Spleen (tissue), 11 donors: ENCODE measurements around the gene NDOR1. TPM values are rescaled to one million over a fixed set of nuclear protein-coding genes. Genes with fewer than 3 reads are reported as not detected.
A peak's percentile ranks its signal among the peaks of the same experiment; 100 is the strongest.

Experiments used
- DNase-seq: peaks from one replicate; pipeline ENCODE4 v3.0.0-alpha.2; 2020
- H3K27ac ChIP-seq, 8 donors: fragments of 200-600 bp; sonication (generic) in 7 of 8; 1 replicate in 4 of 8; 2 replicates in 4 of 8; pipeline versions ENCODE4 v1.5.0 to v1.8.0; 2016 to 2021; ENCODE audit warnings: inconsistent platforms in 4 of 8, mild to moderate bottlenecking in 4 of 8, moderate library complexity in 1 of 8
- H3K27me3 ChIP-seq, 7 donors: fragments of 200-600 bp; sonication (generic) in 6 of 7; replicated peaks in 1 of 7; 1 replicate in 4 of 7; 2 replicates in 3 of 7; pipeline versions ENCODE4 v1.5.0 to v1.8.0; 2016 to 2021; ENCODE audit warnings: inconsistent platforms in 3 of 7, mild to moderate bottlenecking in 1 of 7
- H3K36me3 ChIP-seq, 6 donors: fragments of 200-600 bp; sonication (generic) in 5 of 6; 1 replicate in 4 of 6; 2 replicates in 2 of 6; pipeline versions ENCODE4 v1.5.0 to v1.8.0; 2016 to 2021; ENCODE audit warnings: inconsistent platforms in 2 of 6
- H3K4me1 ChIP-seq, 6 donors: fragments of 200-600 bp; sonication (generic) in 5 of 6; 1 replicate in 3 of 6; 2 replicates in 3 of 6; pipeline versions ENCODE4 v1.5.0 to v1.8.0; 2016 to 2021; ENCODE audit warnings: inconsistent platforms in 3 of 6
- H3K4me3 ChIP-seq, 8 donors: fragments of 200-600 bp; sonication (generic) in 7 of 8; 1 replicate in 4 of 8; 2 replicates in 4 of 8; pipeline versions ENCODE4 v1.5.0 to v1.8.0; 2016 to 2021; ENCODE audit warnings: inconsistent platforms in 4 of 8, mild to moderate bottlenecking in 4 of 8, moderate library complexity in 2 of 8
- H3K9me3 ChIP-seq, 8 donors: fragments of 200-600 bp; sonication (generic) in 7 of 8; 1 replicate in 4 of 8; 2 replicates in 4 of 8; pipeline versions ENCODE4 v1.5.0 to v1.8.0; 2016 to 2021; ENCODE audit warnings: inconsistent platforms in 4 of 8
- CTCF ChIP-seq, 11 experiments: fragments of 200-600 bp in 7 of 11; fragments of 450-650 bp in 4 of 11; sonication (generic) in 4 of 11; IDR thresholded peaks in 8 of 11; conservative IDR thresholded peaks in 3 of 11; 1 replicate in 7 of 11; 2 replicates in 4 of 11; pipeline versions ENCODE4 v1.4.0 to v1.8.0; 2016 to 2021; ENCODE audit warnings: antibody characterized with exemption in 11 of 11, inconsistent platforms in 4 of 11, mild to moderate bottlenecking in 1 of 11
- POLR2A ChIP-seq, 3 donors: fragments of 450-650 bp; IDR thresholded peaks; one replicate each; pipeline ENCODE4 v1.5.1; 2017; ENCODE audit warnings: antibody characterized with exemption in 3 of 3, mild to moderate bottlenecking in 1 of 3
- POLR2AphosphoS5 ChIP-seq, 3 donors: sonication (generic); formaldehyde crosslinking; IDR thresholded peaks; one replicate each; pipeline ENCODE4 v1.5.1; 2017; ENCODE audit warnings: antibody characterized with exemption in 3 of 3
- WGBS, 5 donors: extraction: QIAGEN DNeasy Blood & Tissue Kit in 3 of 5; methylation state at CpG; one replicate each; pipeline versions ENCODE4 v1.1.5 to v1.1.7; 2013 to 2018; 5-methylcytosine and 5-hydroxymethylcytosine counted together
- intact Hi-C: fragments of 100-400 bp; cut with DNase I; formaldehyde crosslinking; loops from one replicate; pipeline ENCODE4 v1.15.0; 2023; ENCODE audit warnings: low total_unique reads
- polyA plus RNA-seq, 3 donors: library from polyadenylated mRNA; stranded (reverse); fragments of 200-250 nt; gene quantifications; one replicate each; pipeline ENCODE4 v1.2.1, GENCODE V29; 2013
- total RNA-seq, 7 donors: library from RNA; depleted of rRNA in 3 of 7; stranded (reverse); fragments of >200 nt in 3 of 7; fragmentation: NEBNext Ultra II Directional in 4 of 7; extraction: Animal tissue kit (Norgen Biotek cat#: 25700) in 4 of 7; gene quantifications; one replicate each; pipeline versions ENCODE4 v1.1.0 to v1.2.1, GENCODE V29; 2016 to 2021
- donor health status: healthy with polysubstance abuse.
- donor health status: DM: no; HTN: no; CAD: no; lungs with moderate emphysema.
- donor health status: DM: no; HTN: no; CAD: no.
- donor health status: Bipolar disorder and iron deficiency.
- donor health status: healthy.
- donor health status: DM: no; HTN: no; CAD: no.
- donor health status: DM: yes; HTN: yes; CAD: no.

NDOR1 gene
- total and polyA plus RNA-seq, 10 donors, result 6.3 to 28.7 (median 19.5) TPM

DNA sequence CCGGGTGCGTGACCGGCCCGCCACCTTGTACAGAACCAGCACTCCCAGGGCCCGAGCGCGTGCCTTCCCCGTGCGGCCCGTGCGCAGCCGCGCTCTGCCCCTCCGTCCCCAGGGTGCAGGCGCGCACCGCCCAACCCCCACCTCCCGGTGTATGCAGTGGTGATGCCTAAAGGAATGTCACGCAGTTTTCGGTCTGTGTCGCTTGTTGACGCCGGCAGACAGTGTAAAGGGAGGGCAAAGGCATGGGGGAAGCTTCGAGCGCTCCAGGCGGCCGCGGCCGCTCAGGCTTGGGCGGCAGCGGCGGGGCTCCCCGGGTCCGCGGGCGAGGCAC, 37.0 kb upstream of the NDOR1 start:
- WGBS, 5 donors, result 0 to 2% (median 1%) methylated on average over 15 to 36 of the region's 36 CpGs
- H3K9me3 ChIP-seq, result no peaks in the 10 kb centered on the region
- no peak for DNase-seq
- TF ChIP-seq CTCF (IDR thresholded peaks at IDR 0.05 in 8 of 11, conservative IDR thresholded peaks at IDR 0.05 in 3 of 11), result no peak
- TF ChIP-seq POLR2AphosphoS5 (IDR thresholded peaks at IDR 0.05), result no peak
- no peak for TF ChIP-seq POLR2A (IDR thresholded peaks at IDR 0.05)
- H3K36me3 ChIP-seq, result no peaks in the 10 kb centered on the region
- H3K27ac ChIP-seq, result no peak overlapping the region
- peak overlapping the region in 6 of 8 donors; percentile 34 to 68 (median 37) for H3K4me3 ChIP-seq
- H3K4me1 ChIP-seq, result peaks cover 12 to 44% (median 34%) of the 10 kb centered on the region in 6 donors
- H3K27me3 ChIP-seq, result peaks cover 13 to 100% (median 92%) of the 10 kb centered on the region in 7 donors
- intact Hi-C loops, result no loop called here

GRCh38 chr9:137168904-137169856, 36.3 kb upstream of the NDOR1 start:
- H3K27me3 ChIP-seq, result peaks cover 13 to 100% (median 85%) of the 10 kb centered on the region in 7 donors
- no peaks in the 10 kb centered on the region for H3K36me3 ChIP-seq
- TF ChIP-seq CTCF (IDR thresholded peaks at IDR 0.05 in 8 of 11, conservative IDR thresholded peaks at IDR 0.05 in 3 of 11), result no peak
- TF ChIP-seq POLR2AphosphoS5 (IDR thresholded peaks at IDR 0.05), result no peak
- no peak for TF ChIP-seq POLR2A (IDR thresholded peaks at IDR 0.05)
- WGBS, 5 donors, result 0 to 1% (median 1%) methylated on average over 2 to 124 of the region's 124 CpGs
- no peak overlapping the region for H3K27ac ChIP-seq
- H3K4me1 ChIP-seq, result peaks cover 12 to 42% (median 34%) of the 10 kb centered on the region in 6 donors
- H3K4me3 ChIP-seq, result peak overlapping the region; percentile 3 to 68 (median 36)
- H3K9me3 ChIP-seq, result no peaks in the 10 kb centered on the region
- intact Hi-C loops, result no loop called here
- DNase-seq, result no peak

GRCh38 chr9:137169896-137170358, 35.6 kb upstream of the NDOR1 start, which contains the start of gene LRRC26:
TSS of gene LRRC26 (minus strand) at chr9:137170051. CDS start at chr9:137169943, 108 bp downstream.
- Histone ChIP-seq H3K36me3 (no peaks in the 10 kb centered on the region), H3K27me3 (peaks cover 10 to 100% (median 78%) of the 10 kb centered on the region in 7 donors), H3K9me3 (no peaks in the 10 kb centered on the region), H3K4me3 (peak within 1 kb of the TSS; percentile 3 to 68 (median 36)), H3K4me1 (peaks cover 12 to 50% (median 35%) of the 10 kb centered on the region in 6 donors), H3K27ac (no peak within 1 kb of the TSS)
- TF ChIP-seq POLR2A (IDR thresholded peaks at IDR 0.05) (no peak), POLR2AphosphoS5 (IDR thresholded peaks at IDR 0.05) (no peak), CTCF (IDR thresholded peaks at IDR 0.05 in 8 of 11, conservative IDR thresholded peaks at IDR 0.05 in 3 of 11) (no peak)
- DNase-seq, result no peak
- 12 to 23% (median 17%) methylated on average over 24 to 41 of the region's 41 CpGs for WGBS, 5 donors
- intact Hi-C loops, result no loop called here
